Tibial artery (tissue), 4 donors: Measurements from ENCODE around the gene ZNF32.

Experiments
- DNase-seq, 2 donors: peaks; one replicate each; pipeline ENCODE4 v3.0.0-alpha.2; 2019
- H3K27ac ChIP-seq, 2 donors: fragments of 200-600 bp; sonication (generic) in 1 of 2; 1 replicate in 1 of 2; 2 replicates in 1 of 2; pipeline ENCODE4 v1.5.1; 2018 to 2019; ENCODE audit warnings: mild to moderate bottlenecking in 1 of 2
- H3K27me3 ChIP-seq, 2 donors: fragments of 200-600 bp; sonication (generic) in 1 of 2; one replicate each; pipeline versions ENCODE4 v1.5.1 to v1.6.0; 2016 to 2019
- H3K36me3 ChIP-seq, 3 donors: fragments of 200-600 bp; sonication (generic) in 2 of 3; one replicate each; pipeline ENCODE4 v1.5.1; 2016 to 2019; ENCODE audit warnings: mild to moderate bottlenecking in 2 of 3
- H3K4me1 ChIP-seq, 4 donors: fragments of 200-600 bp; sonication (generic) in 2 of 4; 1 replicate in 3 of 4; 2 replicates in 1 of 4; pipeline ENCODE4 v1.5.1; 2016 to 2019
- H3K4me3 ChIP-seq, 2 donors: fragments of 200-600 bp; sonication (generic) in 1 of 2; 1 replicate in 1 of 2; 2 replicates in 1 of 2; pipeline ENCODE4 v1.5.1; 2018 to 2019; ENCODE audit warnings: mild to moderate bottlenecking in 2 of 2
- H3K9me3 ChIP-seq, 3 donors: fragments of 200-600 bp; sonication (generic) in 1 of 3; one replicate each; pipeline ENCODE4 v1.5.1; 2016 to 2019
- intact Hi-C: fragments of 100-400 bp; cut with DNase I; formaldehyde crosslinking; loops from one replicate; pipeline ENCODE4 v1.15.0; 2023; ENCODE audit warnings: low total_unique reads
- TF ChIP-seq, protein P1 (sequence below), 2 experiments: fragments of 200-600 bp in 1 of 2; fragments of 450-650 bp in 1 of 2; IDR thresholded peaks; one replicate each; pipeline ENCODE4 v1.5.1; 2017 to 2019; ENCODE audit warnings: antibody characterized with exemption in 2 of 2, mild to moderate bottlenecking in 1 of 2, moderate library complexity in 1 of 2

ZNF32 gene

DNA sequence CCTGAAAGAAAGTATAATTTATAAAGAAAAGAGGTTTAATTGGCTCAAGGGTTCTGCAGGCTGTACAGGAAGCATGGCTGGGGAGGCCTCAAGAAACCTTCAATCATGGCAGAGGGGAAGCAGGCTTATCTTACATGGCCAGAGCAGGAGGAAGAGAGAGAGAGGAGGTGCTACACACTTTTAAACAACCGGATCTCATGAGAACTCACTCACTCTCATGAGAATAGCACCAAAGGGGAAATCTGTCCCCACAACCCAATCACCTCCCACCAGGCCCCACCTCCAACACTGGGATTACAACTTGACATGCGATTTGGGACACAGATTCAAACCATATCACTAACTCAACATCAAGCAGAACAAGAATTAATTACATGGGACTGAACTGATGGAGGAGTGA lies 49.3 kb downstream of the ZNF32 start:
- H3K4me1 ChIP-seq, result no peaks in the 10 kb centered on the region
- H3K4me3 ChIP-seq, result no peak overlapping the region
- no peak overlapping the region for H3K27ac ChIP-seq
- TF ChIP-seq, protein P1, sequence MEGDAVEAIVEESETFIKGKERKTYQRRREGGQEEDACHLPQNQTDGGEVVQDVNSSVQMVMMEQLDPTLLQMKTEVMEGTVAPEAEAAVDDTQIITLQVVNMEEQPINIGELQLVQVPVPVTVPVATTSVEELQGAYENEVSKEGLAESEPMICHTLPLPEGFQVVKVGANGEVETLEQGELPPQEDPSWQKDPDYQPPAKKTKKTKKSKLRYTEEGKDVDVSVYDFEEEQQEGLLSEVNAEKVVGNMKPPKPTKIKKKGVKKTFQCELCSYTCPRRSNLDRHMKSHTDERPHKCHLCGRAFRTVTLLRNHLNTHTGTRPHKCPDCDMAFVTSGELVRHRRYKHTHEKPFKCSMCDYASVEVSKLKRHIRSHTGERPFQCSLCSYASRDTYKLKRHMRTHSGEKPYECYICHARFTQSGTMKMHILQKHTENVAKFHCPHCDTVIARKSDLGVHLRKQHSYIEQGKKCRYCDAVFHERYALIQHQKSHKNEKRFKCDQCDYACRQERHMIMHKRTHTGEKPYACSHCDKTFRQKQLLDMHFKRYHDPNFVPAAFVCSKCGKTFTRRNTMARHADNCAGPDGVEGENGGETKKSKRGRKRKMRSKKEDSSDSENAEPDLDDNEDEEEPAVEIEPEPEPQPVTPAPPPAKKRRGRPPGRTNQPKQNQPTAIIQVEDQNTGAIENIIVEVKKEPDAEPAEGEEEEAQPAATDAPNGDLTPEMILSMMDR (IDR thresholded peaks at IDR 0.05), result no peak
- DNase-seq, result no peak
- H3K27me3 ChIP-seq, result no peaks in the 10 kb centered on the region
- no peaks in the 10 kb centered on the region for H3K9me3 ChIP-seq
- H3K36me3 ChIP-seq, result no peaks in the 10 kb centered on the region
- intact Hi-C loops, result no loop called here

DNA sequence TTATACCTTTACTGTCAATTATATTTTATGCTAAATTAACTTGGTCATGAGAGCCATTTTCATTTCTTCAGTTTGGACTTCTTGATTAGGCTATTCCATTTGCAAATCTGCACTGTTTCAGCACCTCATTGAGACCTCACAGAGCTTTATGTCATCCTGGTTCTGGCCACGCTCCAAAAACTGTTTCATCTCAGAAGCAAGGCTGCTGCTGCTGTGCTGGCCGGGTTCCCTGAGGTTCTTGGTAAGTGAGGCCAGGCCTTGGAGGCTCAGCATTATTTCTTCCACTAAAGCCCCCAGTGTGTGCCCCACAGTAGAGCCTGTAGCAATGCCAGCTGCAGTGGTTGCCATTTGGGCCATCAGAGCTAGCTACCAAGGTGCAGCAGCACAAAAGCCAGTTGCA lies 50.2 kb downstream of the ZNF32 start:
- Histone ChIP-seq H3K4me1 (no peaks in the 10 kb centered on the region), H3K36me3 (no peaks in the 10 kb centered on the region), H3K27me3 (no peaks in the 10 kb centered on the region), H3K9me3 (no peaks in the 10 kb centered on the region), H3K4me3 (no peak overlapping the region), H3K27ac (no peak overlapping the region)
- no peak for DNase-seq
- TF ChIP-seq, protein P1 (IDR thresholded peaks at IDR 0.05), result no peak
- intact Hi-C loops, result no loop called here

DNA sequence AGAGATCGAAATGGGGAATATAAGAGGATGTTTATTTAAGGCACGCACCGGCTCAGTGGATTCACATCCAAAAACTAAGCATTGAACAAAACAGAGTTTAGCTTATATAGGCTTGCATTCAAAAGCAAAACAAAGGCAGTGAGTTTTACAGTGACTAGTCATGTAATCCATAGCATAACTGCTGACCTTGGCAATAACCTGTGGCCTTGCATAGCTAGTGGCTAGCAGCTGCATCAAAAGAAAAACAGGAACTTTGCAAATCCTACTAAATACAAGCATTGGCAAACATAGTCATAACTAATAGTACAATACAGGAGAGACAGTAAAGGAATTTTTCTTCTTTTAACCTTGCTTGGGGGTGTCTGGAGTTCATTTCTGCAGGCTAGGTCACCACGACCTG lies 52.1 kb downstream of the ZNF32 start:
- H3K27me3 ChIP-seq, result no peaks in the 10 kb centered on the region
- no peaks in the 10 kb centered on the region for H3K9me3 ChIP-seq
- TF ChIP-seq, protein P1 (IDR thresholded peaks at IDR 0.05), result no peak
- intact Hi-C loops, result no loop called here
- H3K4me1 ChIP-seq, result no peaks in the 10 kb centered on the region
- DNase-seq, result no peak
- H3K27ac ChIP-seq, result no peak overlapping the region
- H3K4me3 ChIP-seq, result no peak overlapping the region
- H3K36me3 ChIP-seq, result no peaks in the 10 kb centered on the region

DNA sequence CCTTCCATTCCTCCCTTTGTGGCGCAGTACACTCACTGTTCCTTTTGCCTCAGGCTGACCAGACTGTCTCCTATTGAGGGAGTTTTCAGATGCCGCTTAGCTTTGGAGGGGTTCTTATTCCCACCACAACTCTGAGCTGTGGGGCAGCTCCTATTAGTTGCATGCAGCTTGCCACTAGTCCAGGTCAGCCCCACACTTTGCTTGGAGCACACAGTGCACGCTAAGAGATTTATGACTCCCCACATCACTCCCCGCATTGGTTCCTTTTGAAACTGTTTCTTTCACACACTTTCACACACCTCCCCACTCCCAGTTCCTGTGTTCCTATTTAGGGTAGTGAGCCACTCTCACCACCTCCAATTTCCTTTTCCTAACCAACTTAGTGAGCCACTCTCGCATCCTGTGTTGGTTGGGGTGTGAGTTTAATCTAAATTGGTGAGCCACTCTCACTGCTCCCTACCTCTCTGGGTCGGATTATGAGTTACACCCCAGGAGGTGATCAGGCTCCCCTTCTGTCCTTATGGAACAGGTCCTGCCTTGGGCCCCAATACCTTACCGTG lies 52.9 kb downstream of the ZNF32 start:
- TF ChIP-seq, protein P1 (IDR thresholded peaks at IDR 0.05), result no peak
- H3K27ac ChIP-seq, result no peak overlapping the region

DNA sequence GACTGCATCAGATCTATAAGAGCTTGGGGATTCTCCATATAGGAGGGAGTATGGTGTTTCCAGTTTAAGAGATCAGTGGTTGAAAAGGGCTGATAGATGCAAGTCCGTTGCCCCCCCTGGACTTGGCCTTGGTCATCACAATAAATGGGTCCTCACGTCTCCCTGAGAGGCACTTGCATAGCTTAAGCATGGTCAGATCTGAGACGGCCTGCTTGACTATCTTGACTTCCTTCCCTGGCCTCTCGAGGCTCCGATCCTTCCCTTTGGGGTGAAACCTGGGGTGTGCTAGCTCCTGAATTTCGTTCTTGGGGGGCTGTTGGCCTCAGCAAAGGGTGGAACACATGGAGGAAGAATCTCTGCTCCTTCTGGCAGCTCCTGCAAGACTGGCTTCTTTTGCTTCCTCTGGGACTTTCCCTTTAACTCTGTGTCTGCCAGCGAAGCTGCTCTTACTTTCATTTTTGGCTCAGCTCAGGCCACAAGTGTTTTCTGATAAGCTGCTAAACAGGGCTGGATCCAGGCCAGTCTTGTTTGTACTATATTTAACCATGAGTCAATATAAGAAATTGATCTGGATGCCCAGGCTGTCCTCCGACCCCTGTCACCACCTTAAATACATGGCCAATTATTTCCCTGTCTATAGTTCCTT lies 53.6 kb downstream of the ZNF32 start:
- no peak overlapping the region for H3K4me3 ChIP-seq
- H3K27ac ChIP-seq, result no peak overlapping the region
- H3K4me1 ChIP-seq, result no peaks in the 10 kb centered on the region
- TF ChIP-seq, protein P1 (IDR thresholded peaks at IDR 0.05), result no peak
- H3K36me3 ChIP-seq, result no peaks in the 10 kb centered on the region
- no peak for DNase-seq
- intact Hi-C loops, result no loop called here
- H3K27me3 ChIP-seq, result no peaks in the 10 kb centered on the region
- no peaks in the 10 kb centered on the region for H3K9me3 ChIP-seq

More for the DNA sequence above, 52.9 kb downstream of the ZNF32 start:
- H3K9me3 ChIP-seq, result no peaks in the 10 kb centered on the region
- H3K27me3 ChIP-seq, result no peaks in the 10 kb centered on the region
- no peak for DNase-seq
- H3K36me3 ChIP-seq, result no peaks in the 10 kb centered on the region
- H3K4me3 ChIP-seq, result no peak overlapping the region
- no peaks in the 10 kb centered on the region for H3K4me1 ChIP-seq
- intact Hi-C loops, result no loop called here
